ENCODE measurements around the gene CPEB3.

Gene CPEB3

GRCh38 chr10:92103376-92104090 is 187.3 kb downstream of the CPEB3 start:
- no peak for DNase-seq (ENCODE audit: low read depth in 3 of 3)

GRCh38 chr10:92102601-92103213 is 188.2 kb downstream of the CPEB3 start:
- DNase-seq (ENCODE audit: low read depth in 3 of 3): no peak

GRCh38 chr10:92094960-92095359 is 195.9 kb downstream of the CPEB3 start:
- no peak for DNase-seq (ENCODE audit: low read depth in 3 of 3)

GRCh38 chr10:92091965-92092364 is 198.9 kb downstream of the CPEB3 start:
- DNase-seq (ENCODE audit: low read depth in 3 of 3): no peak

- DNase-seq (ENCODE audit: low read depth in 3 of 3): peak; percentile 18 to 34 (median 24)
Measured at GRCh38 chr10:92087750-92088395, 203.0 kb downstream of the CPEB3 start.

GRCh38 chr10:92082583-92083280 is 208.1 kb downstream of the CPEB3 start:
- no peak for DNase-seq (ENCODE audit: low read depth in 3 of 3)

- no peak for DNase-seq (ENCODE audit: low read depth in 3 of 3)
Measured at GRCh38 chr10:92081641-92082040, 209.2 kb downstream of the CPEB3 start.

GRCh38 chr10:92080244-92080643 is 210.6 kb downstream of the CPEB3 start:
- no peak for DNase-seq (ENCODE audit: low read depth in 3 of 3)

- DNase-seq (ENCODE audit: low read depth in 3 of 3): no peak
Measured at GRCh38 chr10:92079003-92079402, 211.9 kb downstream of the CPEB3 start.

GRCh38 chr10:92076722-92077121 is 214.2 kb downstream of the CPEB3 start:
- DNase-seq (ENCODE audit: low read depth in 3 of 3): no peak

- DNase-seq (ENCODE audit: low read depth in 3 of 3): no peak
Measured at GRCh38 chr10:92075829-92076228, 215.0 kb downstream of the CPEB3 start.

GRCh38 chr10:92074126-92074887 is 216.6 kb downstream of the CPEB3 start:
- DNase-seq (ENCODE audit: low read depth in 3 of 3): no peak

GRCh38 chr10:92068900-92069299 is 222.0 kb downstream of the CPEB3 start:
- no peak for DNase-seq (ENCODE audit: low read depth in 3 of 3)

- DNase-seq (ENCODE audit: low read depth in 3 of 3): no peak
Measured at GRCh38 chr10:92066386-92066785, 224.5 kb downstream of the CPEB3 start.

GRCh38 chr10:92064506-92064905 is 226.4 kb downstream of the CPEB3 start:
- no peak for DNase-seq (ENCODE audit: low read depth in 3 of 3)

GRCh38 chr10:92062273-92062672 is 228.6 kb downstream of the CPEB3 start:
- no peak for DNase-seq (ENCODE audit: low read depth in 3 of 3)

GRCh38 chr10:92054807-92055206 is 236.1 kb downstream of the CPEB3 start:
- no peak for DNase-seq (ENCODE audit: low read depth in 3 of 3)

GRCh38 chr10:92052741-92053140 is 238.1 kb downstream of the CPEB3 start:
- DNase-seq (ENCODE audit: low read depth in 3 of 3): no peak

GRCh38 chr10:92052088-92052487 is 238.8 kb downstream of the CPEB3 start:
- DNase-seq (ENCODE audit: low read depth in 3 of 3): no peak

- DNase-seq (ENCODE audit: low read depth in 3 of 3): no peak
Measured at GRCh38 chr10:92047215-92047614, 243.7 kb downstream of the CPEB3 start.

GRCh38 chr10:92045641-92046106 is 245.2 kb downstream of the CPEB3 start:
- DNase-seq (ENCODE audit: low read depth in 3 of 3): no peak

- DNase-seq (ENCODE audit: low read depth in 3 of 3): no peak
Measured at GRCh38 chr10:92042541-92042940, 248.3 kb downstream of the CPEB3 start.

All from stimulated activated CD4-positive, alpha-beta T cell treated with anti-CD3 and anti-CD28 coated beads, TNF-alpha, amount 100 ng/mL, for 48 hours (primary cell).